Measurements from ENCODE around the gene THRB.

THRB gene

DNA sequence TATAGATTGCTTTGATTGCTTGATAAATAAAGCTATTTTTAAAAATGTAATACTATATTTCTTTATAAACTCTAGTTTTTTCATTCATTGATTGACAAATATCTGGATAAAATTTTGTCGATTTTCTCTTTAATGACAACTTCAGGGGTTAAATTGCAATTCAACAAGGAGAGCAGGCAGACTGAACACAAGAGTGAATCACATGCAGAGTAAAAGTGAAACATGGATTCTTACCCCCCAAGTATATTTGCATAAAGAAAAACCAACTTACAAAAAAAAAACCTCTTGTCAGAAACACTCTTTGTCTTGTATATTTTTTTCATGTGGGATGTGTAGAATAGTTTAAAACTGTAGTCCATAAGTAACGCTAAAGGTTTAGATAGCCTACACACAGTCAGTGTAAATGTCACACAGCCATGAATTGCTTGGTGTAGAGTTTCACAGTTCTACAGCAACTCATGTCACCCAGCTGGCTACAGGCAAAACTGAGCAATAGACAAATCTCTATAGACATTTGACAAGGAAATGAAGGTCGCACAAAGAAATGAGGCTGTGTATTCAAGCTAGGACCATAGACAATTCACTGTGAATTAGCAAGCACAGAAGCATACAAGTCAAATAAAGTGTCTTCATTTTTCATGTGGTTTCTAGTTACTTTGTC is 141.6 kb downstream of the THRB start:
- Histone ChIP-seq H2AK5ac (ENCODE audit: low read length) (no peak overlapping the region), H2BK15ac (replicated peaks; ENCODE audit: low read depth) (no peak overlapping the region), H3K4me3 (ENCODE audit: low read length) (no peak overlapping the region), H4K5ac (ENCODE audit: low read length) (no peak overlapping the region), H3K4me1 (ENCODE audit: control insufficient read depth, low read depth, low read length) (no peaks in the 10 kb centered on the region), H3K36me3 (ENCODE audit: control insufficient read depth, insufficient read depth, low read length) (no peaks in the 10 kb centered on the region), H3K79me1 (ENCODE audit: low read length) (no peaks in the 10 kb centered on the region), H3K4ac (ENCODE audit: low read depth, low read length) (no peak overlapping the region), H3K4me2 (ENCODE audit: low read length) (no peak overlapping the region), H2BK120ac (ENCODE audit: low read depth, low read length) (no peak overlapping the region), H4K8ac (ENCODE audit: low read depth, low read length) (no peak overlapping the region), H3K27me3 (ENCODE audit: insufficient read depth, low read length, poor library complexity) (no peaks in the 10 kb centered on the region), H3K27ac (ENCODE audit: low read depth, low read length) (no peak overlapping the region), H3K23ac (ENCODE audit: low read length) (no peak overlapping the region), H2BK5ac (ENCODE audit: low read length) (no peak overlapping the region), H3K18ac (ENCODE audit: low read length) (no peak overlapping the region), H3K56ac (ENCODE audit: low read length) (no peak overlapping the region), H3K79me2 (ENCODE audit: control insufficient read depth, insufficient read depth, low read length) (no peaks in the 10 kb centered on the region), H3K9ac (ENCODE audit: low read length) (no peak overlapping the region)
- WGBS (ENCODE audit: extremely low coverage, insufficient coverage, low lambda C conversion rate): no CpG with 5 or more reads among the region's 3 CpGs
- no peak for DNase-seq

DNA sequence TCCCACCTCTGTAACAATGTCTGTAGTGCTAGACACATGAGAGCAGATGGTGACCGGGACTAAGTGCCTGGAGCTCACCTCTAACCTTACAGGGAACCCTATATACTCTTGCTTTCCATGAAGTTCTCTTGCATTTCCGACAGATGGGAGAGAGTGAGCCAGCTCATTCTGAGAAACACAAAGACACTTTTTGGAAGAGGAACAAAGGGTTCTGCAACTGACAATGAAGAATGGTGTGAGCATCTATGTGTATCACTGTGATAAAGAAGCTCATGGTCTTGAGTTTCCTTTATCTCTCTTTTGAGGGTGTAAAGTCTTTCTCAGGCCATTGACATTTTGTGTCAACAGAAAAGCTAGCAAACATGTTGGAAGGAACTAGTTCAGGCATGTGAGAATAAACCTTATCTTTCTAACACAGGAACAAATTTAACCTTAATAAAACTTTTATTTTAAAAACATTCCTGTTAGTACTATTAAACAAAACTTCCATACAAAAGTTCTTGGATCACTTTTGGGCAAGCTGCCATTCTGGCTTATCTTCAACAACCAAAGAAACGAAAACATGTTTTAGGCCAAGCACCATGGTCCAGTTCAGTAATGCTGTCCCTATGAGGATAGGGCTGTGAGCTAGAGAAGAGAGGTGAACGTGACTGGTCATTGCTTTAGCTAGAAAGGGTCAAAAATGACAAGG is 142.7 kb downstream of the THRB start:
- Histone ChIP-seq H2AK5ac (ENCODE audit: low read length) (no peak overlapping the region), H4K5ac (ENCODE audit: low read length) (no peak overlapping the region), H3K27ac (ENCODE audit: low read depth, low read length) (no peak overlapping the region), H3K4me3 (ENCODE audit: low read length) (no peak overlapping the region), H3K79me1 (ENCODE audit: low read length) (no peaks in the 10 kb centered on the region), H2BK120ac (ENCODE audit: low read depth, low read length) (no peak overlapping the region), H2BK15ac (replicated peaks; ENCODE audit: low read depth) (no peak overlapping the region), H3K27me3 (ENCODE audit: insufficient read depth, low read length, poor library complexity) (no peaks in the 10 kb centered on the region), H3K36me3 (ENCODE audit: control insufficient read depth, insufficient read depth, low read length) (no peaks in the 10 kb centered on the region), H3K23ac (ENCODE audit: low read length) (no peak overlapping the region), H2BK5ac (ENCODE audit: low read length) (no peak overlapping the region), H3K79me2 (ENCODE audit: control insufficient read depth, insufficient read depth, low read length) (no peaks in the 10 kb centered on the region), H3K4me1 (ENCODE audit: control insufficient read depth, low read depth, low read length) (no peaks in the 10 kb centered on the region), H3K4me2 (ENCODE audit: low read length) (no peak overlapping the region), H3K9ac (ENCODE audit: low read length) (no peak overlapping the region), H4K8ac (ENCODE audit: low read depth, low read length) (no peak overlapping the region), H3K4ac (ENCODE audit: low read depth, low read length) (no peak overlapping the region), H3K18ac (ENCODE audit: low read length) (no peak overlapping the region), H3K56ac (ENCODE audit: low read length) (no peak overlapping the region)
- DNase-seq: peak; percentile 27
- WGBS (ENCODE audit: extremely low coverage, insufficient coverage, low lambda C conversion rate): no CpG with 5 or more reads among the region's 4 CpGs

DNA sequence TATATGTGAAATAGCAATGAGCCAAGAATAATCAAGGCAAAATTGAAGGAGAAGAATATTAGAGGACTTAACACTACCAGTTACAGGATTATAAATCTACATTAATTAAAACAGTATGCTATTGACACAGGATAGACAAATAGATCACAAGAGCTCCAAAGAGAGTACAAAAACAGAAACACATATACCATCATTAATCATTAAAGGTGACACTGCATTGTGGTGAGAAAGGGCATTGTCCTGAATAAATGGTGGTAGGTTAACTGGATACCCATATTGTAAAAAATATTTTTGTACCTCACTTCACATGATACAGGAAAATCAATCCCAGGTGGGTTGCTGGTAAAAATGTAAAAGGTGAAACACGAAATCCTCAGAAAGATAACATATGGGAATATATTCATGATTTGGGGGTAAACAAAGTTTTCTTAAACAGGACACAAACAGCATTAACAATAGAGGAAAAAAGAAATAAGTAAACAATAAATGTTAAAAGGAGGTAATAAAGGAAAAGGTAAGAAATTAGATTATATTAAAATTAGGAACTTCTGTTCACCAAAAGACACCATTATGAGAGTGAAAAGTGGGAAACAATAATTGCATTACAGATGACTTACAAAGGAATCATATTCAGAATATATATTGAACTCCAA is 145.2 kb downstream of the THRB start:
- Histone ChIP-seq H3K4me1 (ENCODE audit: control insufficient read depth, low read depth, low read length) (no peaks in the 10 kb centered on the region), H3K79me1 (ENCODE audit: low read length) (no peaks in the 10 kb centered on the region), H3K27ac (ENCODE audit: low read depth, low read length) (no peak overlapping the region), H3K4me3 (ENCODE audit: low read length) (no peak overlapping the region), H3K27me3 (ENCODE audit: insufficient read depth, low read length, poor library complexity) (no peaks in the 10 kb centered on the region), H4K8ac (ENCODE audit: low read depth, low read length) (no peak overlapping the region), H3K4ac (ENCODE audit: low read depth, low read length) (no peak overlapping the region), H2BK15ac (replicated peaks; ENCODE audit: low read depth) (no peak overlapping the region), H2AK5ac (ENCODE audit: low read length) (no peak overlapping the region), H2BK5ac (ENCODE audit: low read length) (no peak overlapping the region), H3K56ac (ENCODE audit: low read length) (no peak overlapping the region), H3K4me2 (ENCODE audit: low read length) (no peak overlapping the region), H3K18ac (ENCODE audit: low read length) (no peak overlapping the region), H3K36me3 (ENCODE audit: control insufficient read depth, insufficient read depth, low read length) (no peaks in the 10 kb centered on the region), H3K23ac (ENCODE audit: low read length) (no peak overlapping the region), H3K9ac (ENCODE audit: low read length) (no peak overlapping the region), H4K5ac (ENCODE audit: low read length) (no peak overlapping the region), H3K79me2 (ENCODE audit: control insufficient read depth, insufficient read depth, low read length) (no peaks in the 10 kb centered on the region), H2BK120ac (ENCODE audit: low read depth, low read length) (no peak overlapping the region)
- WGBS (ENCODE audit: extremely low coverage, insufficient coverage, low lambda C conversion rate): no CpG with 5 or more reads among the region's 1 CpG
- DNase-seq: no peak

DNA sequence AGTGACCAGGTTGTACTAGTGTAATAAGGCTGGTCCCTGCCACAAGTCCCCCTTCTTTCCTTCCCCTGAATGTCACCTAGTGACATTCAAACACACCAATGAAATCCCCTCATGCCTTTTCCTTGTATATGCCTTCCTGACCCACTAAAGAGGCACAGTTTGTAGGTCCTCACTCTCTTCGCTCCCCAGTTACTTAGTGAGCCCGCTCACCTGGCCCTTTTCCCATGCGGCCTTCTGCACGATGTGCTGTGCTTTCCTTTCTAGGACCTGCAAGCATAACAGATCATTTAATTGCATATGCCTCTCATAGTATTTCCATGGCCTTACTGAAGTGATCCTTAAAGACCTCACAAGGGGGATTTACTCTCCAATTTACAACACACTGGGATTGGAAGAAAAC is 146.3 kb downstream of the THRB start:
- Histone ChIP-seq H3K36me3 (ENCODE audit: control insufficient read depth, insufficient read depth, low read length) (no peaks in the 10 kb centered on the region), H2BK120ac (ENCODE audit: low read depth, low read length) (no peak overlapping the region), H3K79me1 (ENCODE audit: low read length) (no peaks in the 10 kb centered on the region), H3K4me1 (ENCODE audit: control insufficient read depth, low read depth, low read length) (no peaks in the 10 kb centered on the region), H3K4me2 (ENCODE audit: low read length) (no peak overlapping the region), H4K8ac (ENCODE audit: low read depth, low read length) (no peak overlapping the region), H3K23ac (ENCODE audit: low read length) (no peak overlapping the region), H3K4me3 (ENCODE audit: low read length) (no peak overlapping the region), H2BK5ac (ENCODE audit: low read length) (no peak overlapping the region), H3K79me2 (ENCODE audit: control insufficient read depth, insufficient read depth, low read length) (no peaks in the 10 kb centered on the region), H3K4ac (ENCODE audit: low read depth, low read length) (no peak overlapping the region), H2AK5ac (ENCODE audit: low read length) (no peak overlapping the region), H3K56ac (ENCODE audit: low read length) (no peak overlapping the region), H3K27ac (ENCODE audit: low read depth, low read length) (no peak overlapping the region), H3K27me3 (ENCODE audit: insufficient read depth, low read length, poor library complexity) (no peaks in the 10 kb centered on the region), H3K18ac (ENCODE audit: low read length) (no peak overlapping the region), H2BK15ac (replicated peaks; ENCODE audit: low read depth) (no peak overlapping the region), H3K9ac (ENCODE audit: low read length) (no peak overlapping the region), H4K5ac (ENCODE audit: low read length) (no peak overlapping the region)
- DNase-seq: no peak
- no CpG with 5 or more reads among the region's 4 CpGs for WGBS (ENCODE audit: extremely low coverage, insufficient coverage, low lambda C conversion rate)

DNA sequence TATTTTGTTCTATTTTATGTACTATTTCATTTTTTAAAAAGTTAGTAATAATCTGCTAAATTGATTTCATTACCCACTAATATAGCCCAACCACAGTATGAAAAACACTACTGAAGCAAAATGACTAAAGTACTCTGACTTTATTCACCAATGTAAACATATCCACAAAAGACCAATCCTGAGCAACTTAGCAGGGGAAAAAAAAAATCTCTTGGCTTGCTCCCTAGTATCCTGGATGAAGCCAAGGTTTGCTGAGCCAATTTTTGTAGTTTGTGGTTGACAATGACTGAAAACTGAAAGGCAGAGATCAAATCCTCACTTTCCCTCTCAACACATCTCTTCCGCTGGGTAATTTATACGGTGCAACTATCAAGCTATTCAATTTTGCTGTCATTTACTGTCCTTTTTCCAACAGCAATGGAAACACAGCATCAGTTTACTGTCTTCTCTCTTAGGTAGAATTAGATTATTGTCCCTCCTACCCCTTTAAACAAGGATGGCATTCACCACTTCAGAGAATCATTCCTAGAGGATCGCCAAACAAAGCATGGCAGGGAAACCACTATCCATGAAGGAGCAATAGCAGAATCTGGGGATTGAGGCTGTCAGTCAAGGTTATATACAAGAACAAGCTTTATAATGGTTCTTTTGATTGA is 149.7 kb downstream of the THRB start:
- no peaks in the 10 kb centered on the region for H3K79me1 ChIP-seq (ENCODE audit: low read length)
- no peak overlapping the region for H3K4me3 ChIP-seq (ENCODE audit: low read length)
- no peak overlapping the region for H3K4ac ChIP-seq (ENCODE audit: low read depth, low read length)
- H3K23ac ChIP-seq (ENCODE audit: low read length): no peak overlapping the region
- no peak overlapping the region for H3K56ac ChIP-seq (ENCODE audit: low read length)
- no peak overlapping the region for H4K5ac ChIP-seq (ENCODE audit: low read length)
- H4K8ac ChIP-seq (ENCODE audit: low read depth, low read length): no peak overlapping the region
- no peak overlapping the region for H3K4me2 ChIP-seq (ENCODE audit: low read length)
- H2BK15ac ChIP-seq (replicated peaks; ENCODE audit: low read depth): no peak overlapping the region
- no peaks in the 10 kb centered on the region for H3K4me1 ChIP-seq (ENCODE audit: control insufficient read depth, low read depth, low read length)
- no peak for DNase-seq
- no peak overlapping the region for H2BK5ac ChIP-seq (ENCODE audit: low read length)
- H3K18ac ChIP-seq (ENCODE audit: low read length): no peak overlapping the region
- H3K79me2 ChIP-seq (ENCODE audit: control insufficient read depth, insufficient read depth, low read length): no peaks in the 10 kb centered on the region
- H3K9ac ChIP-seq (ENCODE audit: low read length): no peak overlapping the region
- H2AK5ac ChIP-seq (ENCODE audit: low read length): no peak overlapping the region
- no peaks in the 10 kb centered on the region for H3K27me3 ChIP-seq (ENCODE audit: insufficient read depth, low read length, poor library complexity)
- no CpG with 5 or more reads among the region's 3 CpGs for WGBS (ENCODE audit: extremely low coverage, insufficient coverage, low lambda C conversion rate)
- H3K27ac ChIP-seq (ENCODE audit: low read depth, low read length): no peak overlapping the region
- no peak overlapping the region for H2BK120ac ChIP-seq (ENCODE audit: low read depth, low read length)
- H3K36me3 ChIP-seq (ENCODE audit: control insufficient read depth, insufficient read depth, low read length): no peaks in the 10 kb centered on the region
